ENCODE measurements around the gene FAM76B. TPM values are rescaled to one million over a fixed set of nuclear protein-coding genes. Genes with fewer than 3 reads are reported as not detected.

FAM76B gene
- total and polyA plus RNA-seq, 2 of the 13 experiments (the other 11 are each of a cell fraction or from before 2014, with no cell fraction given), result 20.2 to 24.2 TPM

- TF ChIP-seq, protein P1, sequence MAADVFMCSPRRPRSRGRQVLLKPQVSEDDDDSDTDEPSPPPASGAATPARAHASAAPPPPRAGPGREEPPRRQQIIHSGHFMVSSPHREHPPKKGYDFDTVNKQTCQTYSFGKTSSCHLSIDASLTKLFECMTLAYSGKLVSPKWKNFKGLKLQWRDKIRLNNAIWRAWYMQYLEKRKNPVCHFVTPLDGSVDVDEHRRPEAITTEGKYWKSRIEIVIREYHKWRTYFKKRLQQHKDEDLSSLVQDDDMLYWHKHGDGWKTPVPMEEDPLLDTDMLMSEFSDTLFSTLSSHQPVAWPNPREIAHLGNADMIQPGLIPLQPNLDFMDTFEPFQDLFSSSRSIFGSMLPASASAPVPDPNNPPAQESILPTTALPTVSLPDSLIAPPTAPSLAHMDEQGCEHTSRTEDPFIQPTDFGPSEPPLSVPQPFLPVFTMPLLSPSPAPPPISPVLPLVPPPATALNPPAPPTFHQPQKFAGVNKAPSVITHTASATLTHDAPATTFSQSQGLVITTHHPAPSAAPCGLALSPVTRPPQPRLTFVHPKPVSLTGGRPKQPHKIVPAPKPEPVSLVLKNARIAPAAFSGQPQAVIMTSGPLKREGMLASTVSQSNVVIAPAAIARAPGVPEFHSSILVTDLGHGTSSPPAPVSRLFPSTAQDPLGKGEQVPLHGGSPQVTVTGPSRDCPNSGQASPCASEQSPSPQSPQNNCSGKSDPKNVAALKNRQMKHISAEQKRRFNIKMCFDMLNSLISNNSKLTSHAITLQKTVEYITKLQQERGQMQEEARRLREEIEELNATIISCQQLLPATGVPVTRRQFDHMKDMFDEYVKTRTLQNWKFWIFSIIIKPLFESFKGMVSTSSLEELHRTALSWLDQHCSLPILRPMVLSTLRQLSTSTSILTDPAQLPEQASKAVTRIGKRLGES (CRISPR knock-in tag; IDR thresholded peaks at IDR 0.05; ENCODE audit: borderline replicate concordance), result peak; percentile 7; the same call in 1 of the 2 replicates
- TF ChIP-seq ZNF251 (CRISPR knock-in tag; IDR thresholded peaks at IDR 0.05) (no peak), CREB1 (IDR thresholded peaks at IDR 0.05) (no peak), CREB1 (CRISPR knock-in tag; IDR thresholded peaks at IDR 0.05) (no peak), MBD4 (IDR thresholded peaks at IDR 0.05; ENCODE audit: borderline replicate concordance, low read length) (no peak), ZFP62 (CRISPR knock-in tag; IDR thresholded peaks at IDR 0.05) (0 out of 2 replicates have a peak, but pooled peaks have one; percentile 16), ZNF777 (CRISPR knock-in tag; IDR thresholded peaks at IDR 0.05) (peak; percentile 61; the same call in 1 of the 2 replicates), CC2D1A (CRISPR knock-in tag; IDR thresholded peaks at IDR 0.05) (no peak), ZC3H4 (CRISPR knock-in tag; IDR thresholded peaks at IDR 0.05; ENCODE audit: borderline replicate concordance) (0 out of 2 replicates have a peak, but pooled peaks have one; percentile 15), TAF15 (IDR thresholded peaks at IDR 0.05; ENCODE audit: low read depth, low read length, poor library complexity, severe bottlenecking) (no peak), HDAC1 (CRISPR knock-in tag; IDR thresholded peaks at IDR 0.05) (peak; percentile 34), RERE (CRISPR knock-in tag; IDR thresholded peaks at IDR 0.05; ENCODE audit: low read depth) (peak; percentile 16; the same call in 1 of the 2 replicates), RAD51 (IDR thresholded peaks at IDR 0.05; ENCODE audit: borderline replicate concordance) (peak; percentile 89), CBFB (CRISPR knock-in tag; IDR thresholded peaks at IDR 0.05) (no peak), ZNF260 (CRISPR knock-in tag; IDR thresholded peaks at IDR 0.05; ENCODE audit: borderline replicate concordance, low read depth) (no peak), ZNF597 (CRISPR knock-in tag; IDR thresholded peaks at IDR 0.05) (no peak)
- TF ChIP-seq, protein P2, sequence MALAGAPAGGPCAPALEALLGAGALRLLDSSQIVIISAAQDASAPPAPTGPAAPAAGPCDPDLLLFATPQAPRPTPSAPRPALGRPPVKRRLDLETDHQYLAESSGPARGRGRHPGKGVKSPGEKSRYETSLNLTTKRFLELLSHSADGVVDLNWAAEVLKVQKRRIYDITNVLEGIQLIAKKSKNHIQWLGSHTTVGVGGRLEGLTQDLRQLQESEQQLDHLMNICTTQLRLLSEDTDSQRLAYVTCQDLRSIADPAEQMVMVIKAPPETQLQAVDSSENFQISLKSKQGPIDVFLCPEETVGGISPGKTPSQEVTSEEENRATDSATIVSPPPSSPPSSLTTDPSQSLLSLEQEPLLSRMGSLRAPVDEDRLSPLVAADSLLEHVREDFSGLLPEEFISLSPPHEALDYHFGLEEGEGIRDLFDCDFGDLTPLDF (CRISPR knock-in tag; IDR thresholded peaks at IDR 0.05), result no peak; the same call in 1 of the 2 replicates
- TF ChIP-seq, protein P3, sequence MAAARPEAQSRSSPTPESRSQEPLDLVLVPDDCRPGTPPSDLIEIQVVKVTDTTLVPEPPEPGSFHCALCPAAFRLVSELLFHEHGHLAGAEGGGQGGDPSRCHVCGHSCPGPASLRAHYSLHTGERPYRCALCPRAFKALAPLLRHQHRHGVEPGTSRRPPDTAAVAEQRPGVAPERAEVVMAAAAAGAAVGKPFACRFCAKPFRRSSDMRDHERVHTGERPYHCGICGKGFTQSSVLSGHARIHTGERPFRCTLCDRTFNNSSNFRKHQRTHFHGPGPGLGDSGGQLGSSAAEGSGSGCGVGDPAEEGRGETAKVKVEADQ (CRISPR knock-in tag; IDR thresholded peaks at IDR 0.05; ENCODE audit: borderline replicate concordance), result no peak
These were observed 1.5 kb upstream of the FAM76B start (continued) for GRCh38 chr11:95790933-95791708.
